Measurements from ENCODE around the gene EVPLL.
"Not testable (repeated sequence)": the region's sequence is repeated elsewhere in the genome, so short reads cannot be mapped to it uniquely, and the experiment has no call there.

Gene EVPLL

GRCh38 chr17:18426639-18427038 lies 49.1 kb downstream of the EVPLL start:
- not testable (repeated sequence) for DNase-seq

- DNase-seq: not testable (repeated sequence)
Measured at GRCh38 chr17:18432206-18432605, 54.6 kb downstream of the EVPLL start.

Data from fibroblast of skin of right biceps (primary cell).